PFSK-1 (cell line): ENCODE data around the gene HSPA14.

ENCODE experiments used
- FOXP2 ChIP-seq: optimal IDR thresholded peaks from 2 replicates; pipeline ENCODE3; 2011; ENCODE audit warnings: borderline replicate concordance, control low read depth, inconsistent platforms; ENCODE audit not compliant: insufficient read depth; ENCODE audit errors: extremely low read length, extremely low read depth
- POLR2AphosphoS5 ChIP-seq: IDR thresholded peaks from 2 replicates; pipeline ENCODE4 v1.6.1; 2012; ENCODE audit warnings: low read depth, mild to moderate bottlenecking, control low read depth, low read length, moderate library complexity
- SIN3A ChIP-seq: IDR thresholded peaks from 2 replicates; pipeline ENCODE4 v1.6.1; 2012; ENCODE audit warnings: mild to moderate bottlenecking, low read length, moderate library complexity, borderline replicate concordance; ENCODE audit not compliant: insufficient read depth
- TAF1 ChIP-seq: IDR thresholded peaks from 2 replicates; pipeline ENCODE4 v1.6.1; 2012; ENCODE audit warnings: low read length, control low read depth, borderline replicate concordance; ENCODE audit not compliant: insufficient read depth
- TF ChIP-seq, protein P1 (sequence below), 2 experiments: IDR thresholded peaks; 2 replicates each; pipeline versions ENCODE4 v1.6.1 to v1.8.0; 2011 to 2012; ENCODE audit warnings: low read depth in 2 of 2, low read length in 2 of 2, control low read depth in 1 of 2, inconsistent platforms in 1 of 2, mild to moderate bottlenecking in 1 of 2, moderate library complexity in 1 of 2; ENCODE audit not compliant: insufficient read depth in 1 of 2

The HSPA14 gene

GRCh38 chr10:14826076-14826829 is 11.9 kb upstream of the HSPA14 start:
- TF ChIP-seq TAF1 = no peak
- no peak for TF ChIP-seq FOXP2
- TF ChIP-seq POLR2AphosphoS5 = no peak

DNA sequence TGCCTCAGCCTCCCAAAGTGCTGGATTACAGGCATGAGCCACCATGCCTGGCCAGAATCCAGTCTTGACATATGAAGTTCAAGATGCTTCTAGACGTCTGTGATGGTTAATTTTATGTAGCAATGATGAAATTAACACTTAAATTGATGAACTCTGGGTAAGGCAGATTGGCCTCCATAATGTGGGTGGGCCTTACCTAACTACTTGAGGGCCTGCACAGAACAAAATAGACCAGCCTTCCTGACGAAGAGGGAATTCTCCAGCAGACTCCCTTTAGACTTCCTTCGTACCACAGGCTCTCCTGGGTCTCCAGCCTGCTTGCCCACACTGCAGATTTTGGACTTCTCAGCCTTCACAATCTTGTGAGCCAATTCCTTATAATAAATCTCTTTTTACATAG is 5.0 kb upstream of the HSPA14 start:
- TF ChIP-seq SIN3A = no peak

DNA sequence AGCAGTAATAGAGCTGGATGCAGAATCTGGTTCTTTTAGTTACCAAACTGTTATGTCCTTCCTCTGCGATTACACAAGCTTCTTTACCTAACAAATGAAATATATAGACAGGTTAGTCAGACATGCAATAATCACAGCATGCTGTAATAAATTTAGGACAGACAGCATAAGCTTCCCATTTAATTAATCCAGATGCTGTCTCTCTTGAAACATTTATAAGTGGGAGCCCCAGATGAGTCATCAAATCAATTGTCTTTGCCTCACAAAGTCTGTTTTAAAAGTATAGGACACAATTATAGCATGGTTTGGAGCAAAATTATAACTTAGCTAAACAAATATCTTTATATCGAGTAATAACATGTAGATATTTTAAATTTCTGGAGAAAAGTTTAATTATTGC is 1.9 kb upstream of the HSPA14 start:
- TF ChIP-seq, protein P1, sequence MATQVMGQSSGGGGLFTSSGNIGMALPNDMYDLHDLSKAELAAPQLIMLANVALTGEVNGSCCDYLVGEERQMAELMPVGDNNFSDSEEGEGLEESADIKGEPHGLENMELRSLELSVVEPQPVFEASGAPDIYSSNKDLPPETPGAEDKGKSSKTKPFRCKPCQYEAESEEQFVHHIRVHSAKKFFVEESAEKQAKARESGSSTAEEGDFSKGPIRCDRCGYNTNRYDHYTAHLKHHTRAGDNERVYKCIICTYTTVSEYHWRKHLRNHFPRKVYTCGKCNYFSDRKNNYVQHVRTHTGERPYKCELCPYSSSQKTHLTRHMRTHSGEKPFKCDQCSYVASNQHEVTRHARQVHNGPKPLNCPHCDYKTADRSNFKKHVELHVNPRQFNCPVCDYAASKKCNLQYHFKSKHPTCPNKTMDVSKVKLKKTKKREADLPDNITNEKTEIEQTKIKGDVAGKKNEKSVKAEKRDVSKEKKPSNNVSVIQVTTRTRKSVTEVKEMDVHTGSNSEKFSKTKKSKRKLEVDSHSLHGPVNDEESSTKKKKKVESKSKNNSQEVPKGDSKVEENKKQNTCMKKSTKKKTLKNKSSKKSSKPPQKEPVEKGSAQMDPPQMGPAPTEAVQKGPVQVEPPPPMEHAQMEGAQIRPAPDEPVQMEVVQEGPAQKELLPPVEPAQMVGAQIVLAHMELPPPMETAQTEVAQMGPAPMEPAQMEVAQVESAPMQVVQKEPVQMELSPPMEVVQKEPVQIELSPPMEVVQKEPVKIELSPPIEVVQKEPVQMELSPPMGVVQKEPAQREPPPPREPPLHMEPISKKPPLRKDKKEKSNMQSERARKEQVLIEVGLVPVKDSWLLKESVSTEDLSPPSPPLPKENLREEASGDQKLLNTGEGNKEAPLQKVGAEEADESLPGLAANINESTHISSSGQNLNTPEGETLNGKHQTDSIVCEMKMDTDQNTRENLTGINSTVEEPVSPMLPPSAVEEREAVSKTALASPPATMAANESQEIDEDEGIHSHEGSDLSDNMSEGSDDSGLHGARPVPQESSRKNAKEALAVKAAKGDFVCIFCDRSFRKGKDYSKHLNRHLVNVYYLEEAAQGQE (IDR thresholded peaks at IDR 0.05; ENCODE audit: insufficient read depth in 1 of 2, low read depth in 2 of 2, low read length in 2 of 2) = no peak
- TF ChIP-seq SIN3A (no peak), TAF1 (no peak), FOXP2 (no peak), POLR2AphosphoS5 (no peak)

- TF ChIP-seq TAF1 (no peak), POLR2AphosphoS5 (no peak), FOXP2 (no peak), SIN3A (no peak)
- TF ChIP-seq, protein P1 (IDR thresholded peaks at IDR 0.05; ENCODE audit: insufficient read depth in 1 of 2, low read depth in 2 of 2, low read length in 2 of 2) = no peak
These were observed 926 bp upstream of the HSPA14 start for GRCh38 chr10:14837003-14837756.

DNA sequence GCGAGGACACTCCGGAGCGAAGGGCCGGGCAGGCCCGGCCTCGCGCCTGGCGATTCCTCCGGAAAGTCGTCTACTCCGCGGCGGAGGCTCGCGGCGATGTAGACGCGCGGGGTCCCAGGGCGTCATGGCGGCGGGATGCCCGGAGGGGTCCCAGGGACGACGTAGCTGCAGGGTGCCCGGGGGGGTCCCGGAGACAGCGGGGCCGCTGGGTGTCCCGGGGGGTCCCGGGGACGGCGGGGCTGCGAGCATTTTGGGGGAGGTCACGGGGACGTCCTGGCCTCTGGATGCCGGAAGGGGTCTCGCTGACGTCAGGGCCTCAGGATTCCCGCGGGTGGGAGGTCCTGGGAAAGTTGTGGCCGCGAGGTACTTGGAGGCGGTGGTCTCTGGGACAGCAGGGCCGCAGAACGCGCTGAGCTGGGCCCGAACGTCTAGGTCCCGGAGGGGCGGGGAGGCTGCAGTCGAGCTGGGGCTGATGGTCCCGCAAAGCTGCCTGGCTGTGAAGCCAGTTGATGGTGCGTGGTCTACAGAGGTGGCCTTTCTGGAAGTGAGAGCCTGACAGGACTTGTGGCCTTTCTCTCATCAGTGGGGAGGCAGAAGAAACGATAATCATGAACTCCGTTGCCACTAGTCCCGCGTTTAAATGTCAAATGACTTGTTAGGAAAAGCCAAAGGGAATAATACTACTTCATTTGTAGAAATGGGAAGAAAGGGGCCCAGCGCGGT is 637 bp downstream of the HSPA14 start:
- TF ChIP-seq POLR2AphosphoS5 (no peak), FOXP2 (no peak), TAF1 (no peak), SIN3A (no peak)
- TF ChIP-seq, protein P1 (IDR thresholded peaks at IDR 0.05; ENCODE audit: insufficient read depth in 1 of 2, low read depth in 2 of 2, low read length in 2 of 2) = no peak
